K562 (cell line): ENCODE data around the gene ZKSCAN1. TPM values are rescaled to one million over a fixed set of nuclear protein-coding genes. Genes with fewer than 3 reads are reported as not detected.

Source experiments
- ATAC-seq: fragments of 200-7000 bp; cut with Tn5 transposase; 3 replicates; pipeline ENCODE4 v1.9.1; 2020; ENCODE audit warnings: moderate library complexity
- BruUV-seq: library from RNA; stranded (reverse); fragments of 400-500 nt; replicated peaks from 2 replicates; lab custom pipeline; 2021; lab: Mats Ljungman, UMichigan
- CTCF ChIA-PET: fragments of 300-600 bp; formaldehyde crosslinking; extraction: SDS; loops from one replicate; lab custom pipeline; 2021; ENCODE audit warnings: low intra/inter-chr PET ratio; lab: Yijun Ruan, JAX
- POLR2A ChIA-PET: fragments of 300-600, 350-650 bp; sonication (Branson Sonifier 250); formaldehyde crosslinking; extraction: SDS; loops from one replicate; lab custom pipeline; 2021; ENCODE audit warnings: antibody characterized with exemption, inconsistent platforms; lab: Yijun Ruan, JAX
- DNase-seq, 4 experiments: peaks; one replicate each; pipeline versions ENCODE4 v3.0.0 to v3.0.0-alpha.2; 2011 to 2018; ENCODE audit warnings: low spot score in 3 of 4, mixed read lengths in 3 of 4; ENCODE audit errors: extremely low read depth in 1 of 4
- FAIRE-seq: peaks from 2 replicates; lab custom pipeline; 2011; peaks lifted over from hg19 to GRCh38; lab: Jason Lieb, UNC
- H2AFZ ChIP-seq: 2 replicates; pipeline ENCODE4 v1.6.0; 2011; ENCODE audit warnings: low read depth, low read length, control low read depth, inconsistent platforms
- H3K27ac ChIP-seq: fragments of 200-600 bp; 3 replicates; pipeline ENCODE4 v1.8.0; 2011; ENCODE audit warnings: low read depth, mild to moderate bottlenecking, control low read depth, inconsistent platforms, low read length, moderate library complexity, mixed read lengths; ENCODE audit errors: extremely low read depth
- H3K27me3 ChIP-seq, 2 experiments: fragments of 300-600 bp in 1 of 2; 2 replicates in 1 of 2; 3 replicates in 1 of 2; pipeline versions ENCODE4 v1.6.0 to v1.8.0; 2011; ENCODE audit warnings: inconsistent platforms in 2 of 2, low read length in 2 of 2, mild to moderate bottlenecking in 1 of 2, mixed read lengths in 1 of 2, moderate library complexity in 1 of 2; ENCODE audit not compliant: control insufficient read depth in 2 of 2, insufficient read depth in 2 of 2
- H3K36me3 ChIP-seq: fragments of 300-600 bp; 3 replicates; pipeline ENCODE4 v1.8.0; 2011; ENCODE audit warnings: mild to moderate bottlenecking, low read length, inconsistent platforms; ENCODE audit not compliant: control insufficient read depth, insufficient read depth
- H3K4me1 ChIP-seq, 2 experiments: fragments of 200-600 bp in 1 of 2; replicated peaks in 1 of 2; 2 replicates in 1 of 2; 3 replicates in 1 of 2; pipeline versions ENCODE4 v1.5.1 to v1.8.0; 2011; ENCODE audit warnings: inconsistent platforms in 2 of 2, low read length in 2 of 2, mild to moderate bottlenecking in 1 of 2, mixed read lengths in 1 of 2, moderate library complexity in 1 of 2; ENCODE audit not compliant: control insufficient read depth in 2 of 2, insufficient read depth in 2 of 2
- H3K4me2 ChIP-seq: 2 replicates; pipeline ENCODE4 v1.6.1; 2011; ENCODE audit warnings: low read length, control low read depth, inconsistent platforms, mixed read lengths; ENCODE audit not compliant: insufficient read depth
- H3K4me3 ChIP-seq: fragments of 200-600 bp; sonication (generic), shearing (Covaris generic); 2 replicates; pipeline ENCODE4 v1.5.1; 2016; ENCODE audit warnings: control low read depth, inconsistent platforms
- H3K79me2 ChIP-seq: fragments of 200-600 bp; 3 replicates; pipeline ENCODE4 v1.8.0; 2011; ENCODE audit warnings: low read length, inconsistent platforms; ENCODE audit not compliant: control insufficient read depth, insufficient read depth
- H3K9ac ChIP-seq, 2 experiments: 2 replicates each; pipeline versions ENCODE4 v1.6.0 to v1.6.1; 2011; ENCODE audit warnings: low read depth in 2 of 2, low read length in 2 of 2, control low read depth in 1 of 2, inconsistent platforms in 1 of 2, mild to moderate bottlenecking in 1 of 2, mixed read lengths in 1 of 2; ENCODE audit not compliant: insufficient read depth in 1 of 2
- H3K9me1 ChIP-seq: one replicate; pipeline ENCODE4 v1.6.0; 2011; ENCODE audit warnings: inconsistent platforms, mild to moderate bottlenecking, low read length, moderate library complexity; ENCODE audit not compliant: control insufficient read depth, insufficient read depth
- H3K9me3 ChIP-seq: replicated peaks from 2 replicates; pipeline ENCODE4 v1.5.1; 2011; ENCODE audit warnings: low read depth, low read length, inconsistent platforms; ENCODE audit not compliant: control insufficient read depth, insufficient read depth
- H4K20me1 ChIP-seq: replicated peaks from 2 replicates; pipeline ENCODE4 v1.6.1; 2011; ENCODE audit warnings: low read length, inconsistent platforms, mixed read lengths; ENCODE audit not compliant: control insufficient read depth, insufficient read depth
- CBFA2T2 ChIP-seq: fragments of 450-650 bp; conservative IDR thresholded peaks from 2 replicates; pipeline ENCODE4 v1.6.1; 2017; ENCODE audit warnings: mild to moderate bottlenecking
- CSDE1 ChIP-seq, 2 experiments: fragments of 450-650 bp; IDR thresholded peaks; 2 replicates each; pipeline ENCODE4 v1.6.1; 2016; ENCODE audit warnings: mild to moderate bottlenecking in 1 of 2
- EP300 ChIP-seq: IDR thresholded peaks from 2 replicates; pipeline ENCODE4 v1.6.1; 2012; ENCODE audit warnings: low read length, improper control_type of control experiment
- MIER1 ChIP-seq: fragments of 450-650 bp; IDR thresholded peaks from 2 replicates; pipeline ENCODE4 v1.6.1; 2016; ENCODE audit warnings: antibody characterized with exemption, mild to moderate bottlenecking, low read depth
- MTA2 ChIP-seq: fragments of 450-650 bp; IDR thresholded peaks from 2 replicates; pipeline ENCODE4 v1.6.1; 2016; ENCODE audit warnings: low read depth
- NFATC3 ChIP-seq: fragments of 450-650 bp; IDR thresholded peaks from 2 replicates; pipeline ENCODE4 v1.6.1; 2017; ENCODE audit warnings: mild to moderate bottlenecking
- NFXL1 ChIP-seq: fragments of 450-650 bp; formaldehyde crosslinking; IDR thresholded peaks from 2 replicates; pipeline ENCODE4 v1.4.0; 2021; ENCODE audit warnings: mild to moderate bottlenecking
- PHB2 ChIP-seq: fragments of 450-650 bp; IDR thresholded peaks from 2 replicates; pipeline ENCODE4 v1.6.1; 2017; ENCODE audit warnings: low read depth
- SOX6 ChIP-seq: fragments of 450-650 bp; IDR thresholded peaks from 2 replicates; pipeline ENCODE4 v1.6.1; 2014; ENCODE audit warnings: mild to moderate bottlenecking
- TAF7 ChIP-seq: fragments of 450-650 bp; IDR thresholded peaks from 2 replicates; pipeline ENCODE4 v1.6.1; 2016; ENCODE audit warnings: missing genetic modification characterization, missing compliant biosample characterization
- TAF9B ChIP-seq: fragments of 450-650 bp; IDR thresholded peaks from 2 replicates; pipeline ENCODE4 v1.6.1; 2018; ENCODE audit warnings: mild to moderate bottlenecking; ENCODE audit not compliant: partially characterized antibody
- TCF3 ChIP-seq: sonication (generic); formaldehyde crosslinking; IDR thresholded peaks from 2 replicates; pipeline ENCODE4 v1.4.0; 2020; ENCODE audit warnings: mild to moderate bottlenecking, missing genetic modification reagents
- TFE3 ChIP-seq: fragments of 450-650 bp; formaldehyde crosslinking; IDR thresholded peaks from 2 replicates; pipeline ENCODE4 v1.4.0; 2020; ENCODE audit warnings: mild to moderate bottlenecking, mixed read lengths
- U2AF1 ChIP-seq: fragments of 200-400 bp; formaldehyde crosslinking; optimal IDR thresholded peaks from 2 replicates; pipeline ENCODE3; 2017; ENCODE audit warnings: mild to moderate bottlenecking, low read depth, low read length, moderate library complexity
- U2AF2 ChIP-seq: fragments of 200-400 bp; formaldehyde crosslinking; optimal IDR thresholded peaks from 2 replicates; pipeline ENCODE3; 2017; ENCODE audit warnings: low read depth, mild to moderate bottlenecking, low read length
- USF1 ChIP-seq: sonication (generic); formaldehyde crosslinking; IDR thresholded peaks from 2 replicates; pipeline ENCODE4 v1.9.0; 2022; ENCODE audit warnings: mild to moderate bottlenecking, missing genetic modification reagents
- ZNF140 ChIP-seq: fragments of 250-450 bp; sonication (Bioruptor Pico); IDR thresholded peaks from 2 replicates; pipeline ENCODE4 v1.8.0; 2021; ENCODE audit warnings: moderate library complexity, mild to moderate bottlenecking, inconsistent platforms
- ZNF512 ChIP-seq: IDR thresholded peaks from 2 replicates; pipeline ENCODE4 v1.6.1; 2016; ENCODE audit warnings: missing genetic modification characterization, missing compliant biosample characterization
- ZNF778 ChIP-seq: fragments of 450-650 bp; formaldehyde crosslinking; IDR thresholded peaks from 2 replicates; pipeline ENCODE4 v1.4.0; 2020; ENCODE audit warnings: mild to moderate bottlenecking, moderate library complexity
- WGBS: fragments of 100-300 bp; shearing (Covaris generic); methylation state at CpG from one replicate; pipeline ENCODE4 v1.1.6; 2016; ENCODE audit warnings: low coverage, mixed read lengths; ENCODE audit not compliant: insufficient coverage; ENCODE audit errors: missing lambda C conversion rate; 5-methylcytosine and 5-hydroxymethylcytosine counted together
- in situ Hi-C: fragments of 300-500 bp; cut with MboI; formaldehyde crosslinking; loops from 4 replicates; pipeline ENCODE4 v1.15.0; 2018; ENCODE audit warnings: inconsistent platforms, mixed read lengths
- intact Hi-C: fragments of 100-400 bp; cut with micrococcal nuclease; formaldehyde crosslinking; loops from 2 replicates; pipeline ENCODE4 v1.14.2; 2022
- polyA plus RNA-seq, 8 experiments: library from polyadenylated mRNA; depleted of rRNA in 4 of 8; stranded (reverse) in 5 of 8; unstranded in 3 of 8; fragments of >200 nt; fragmentation: Nextera tagmentation in 2 of 8; fragmentation: Illumina TruSeq in 1 of 8; extraction: Ambion mirVana in 2 of 8; extraction: Trizol in 1 of 8; gene quantifications; 2 replicates each; pipeline versions ENCODE4 v1.2.1 to v1.2.3, GENCODE V29; 2011 to 2014; ENCODE audit warnings: inconsistent platforms in 1 of 8, missing spikeins in 1 of 8
- total RNA-seq, 7 experiments: library from RNA; depleted of rRNA in 6 of 7; stranded (reverse); fragments of >200 nt in 6 of 7; fragmentation: Illumina TruSeq in 2 of 7; extraction: Trizol in 2 of 7; gene quantifications; 2 replicates each; pipeline versions ENCODE4 v1.2.1 to v1.2.3, GENCODE V29; 2011 to 2021; ENCODE audit warnings: low replicate concordance in 1 of 7

Gene ZKSCAN1
- total and polyA plus RNA-seq, 9 of the 15 experiments (the other 6 are each of a cell fraction or from before 2014, with no cell fraction given), result 5.3 to 43.0 (median 23.2) TPM

- peak; percentile 75 for TF ChIP-seq TFE3
- 0 out of 2 replicates have a peak, but pooled peaks have one; percentile 7 for TF ChIP-seq CBFA2T2
- TF ChIP-seq USF1 (CRISPR knock-in tag), result peak; percentile 29
- TF ChIP-seq, all 486 proteins: peak for 8
Observed at GRCh38 chr7:99992330-99993038, 22.9 kb upstream of the ZKSCAN1 start (continued).

GRCh38 chr7:99994819-99995218 lies 20.6 kb upstream of the ZKSCAN1 start:
- ATAC-seq (no peak), DNase-seq (no peak), FAIRE-seq (no peak)
- Histone ChIP-seq H3K4me2 (no peak overlapping the region), H3K4me1 (peaks cover 7 to 22% of the 10 kb centered on the region in 2 experiments; a peak in 3 of 5 replicates), H2AFZ (no peak overlapping the region; the same call in 1 of the 2 replicates), H3K9ac (no peak overlapping the region), H3K27me3 (peaks cover 17 to 27% of the 10 kb centered on the region in 2 experiments; a peak in 4 of 5 replicates), H4K20me1 (no peaks in the 10 kb centered on the region), H3K36me3 (no peaks in the 10 kb centered on the region), H3K9me3 (no peaks in the 10 kb centered on the region), H3K4me3 (no peak overlapping the region), H3K79me2 (no peaks in the 10 kb centered on the region), H3K27ac (no peak overlapping the region), H3K9me1 (no peaks in the 10 kb centered on the region)
- intact Hi-C loops (loop anchor here (1.0 to 10.0 kb wide), 5 partner anchors 58 to 468 kb away; partner anchors contain the start of genes PVRIG and ZNF3), in situ Hi-C loops (loop anchor here (5.0 to 10.0 kb wide), 3 partner anchors 78 to 220 kb away; partner anchors contain the start of genes MBLAC1, PVRIG and TRIM4)
- no TSS peak for BruUV-seq
- 35% methylated on average over 8 of the region's 8 CpGs for WGBS
- POLR2A ChIA-PET, result interaction anchor here (0.7 to 1.4 kb wide), 2 partner anchors 22 to 216 kb away, joined by 3 to 5 read pairs; no protein-coding TSS in a partner anchor
- CTCF ChIA-PET, result interaction anchor here (1.2 to 2.0 kb wide), 4 partner anchors 55 to 137 kb away, joined by 3 to 13 read pairs (median 8); partner anchors contain the start of gene ZSCAN21
- TF ChIP-seq U2AF1 (no peak), ZNF512 (tag) (no peak), U2AF2 (no peak), CSDE1 (IDR thresholded peaks at IDR 0.05) (no peak), NFXL1 (CRISPR knock-in tag) (no peak), SOX6 (no peak), MTA2 (no peak), ZNF778 (CRISPR knock-in tag) (no peak), PHB2 (no peak), ZNF140 (CRISPR knock-in tag) (no peak), TAF9B (no peak), TAF7 (tag) (no peak), EP300 (no peak), MIER1 (no peak), NFATC3 (no peak), TCF3 (CRISPR knock-in tag) (no peak)
